ENCODE results near the gene ZNF771. TPM values are rescaled to one million over a fixed set of nuclear protein-coding genes. Genes with fewer than 3 reads are reported as not detected.

Gene ZNF771
- total and polyA plus RNA-seq, 2 experiments from 2014 or later: 10.8 to 12.0 TPM

- TF ChIP-seq CTCF (conservative IDR thresholded peaks at IDR 0.05; ENCODE audit: low read depth in 2 of 2): no peak
- TF ChIP-seq EZH2 (IDR thresholded peaks at IDR 0.05; ENCODE audit: low read depth, unreplicated experiment): no peak
- no peak for TF ChIP-seq ZNF462 (CRISPR knock-in tag; IDR thresholded peaks at IDR 0.05)
- TF ChIP-seq ZNF114 (CRISPR knock-in tag; IDR thresholded peaks at IDR 0.05): no peak
These were observed 38.7 kb upstream of the ZNF771 start (continued) for GRCh38 chr16:30368792-30369090.

- H3K27ac ChIP-seq (ENCODE audit: low read depth): no peak overlapping the region
- peaks cover 19% of the 10 kb centered on the region for H3K27me3 Mint-ChIP-seq (ENCODE audit: insufficient read depth, low read depth, poor library complexity)
- peak; percentile 29 for DNase-seq (ENCODE audit: low spot score)
- no peak for TF ChIP-seq REST (IDR thresholded peaks at IDR 0.05; ENCODE audit: unreplicated experiment)
- no peak for TF ChIP-seq CTCF (conservative IDR thresholded peaks at IDR 0.05; ENCODE audit: low read depth in 2 of 2)
- no peak for TF ChIP-seq ETS1 (IDR thresholded peaks at IDR 0.05)
- TF ChIP-seq JUNB (IDR thresholded peaks at IDR 0.05; ENCODE audit: unreplicated experiment): no peak
- no peak for TF ChIP-seq STAT1 (IDR thresholded peaks at IDR 0.05; ENCODE audit: unreplicated experiment)
These were observed 38.1 kb upstream of the ZNF771 start for GRCh38 chr16:30369091-30369937.

More at GRCh38 chr16:30369091-30369937, 38.1 kb upstream of the ZNF771 start:
- no peaks in the 10 kb centered on the region for H3K9me3 Mint-ChIP-seq
- Histone ChIP-seq H4K20me1 (replicated peaks; ENCODE audit: insufficient read depth) (peaks cover 10% of the 10 kb centered on the region; the same call in 1 of the 2 replicates), H3K4me2 (peak overlapping the region; percentile 98), H3K27me3 (ENCODE audit: insufficient read depth) (no peaks in the 10 kb centered on the region), H3K79me2 (replicated peaks; ENCODE audit: insufficient read depth) (peaks cover 37% of the 10 kb centered on the region), H3F3A (replicated peaks; ENCODE audit: low read depth) (no peaks in the 10 kb centered on the region), H3K4me1 (ENCODE audit: insufficient read depth) (peaks cover 11% of the 10 kb centered on the region), H2AFZ (no peak overlapping the region), H3K36me3 (ENCODE audit: insufficient read depth) (no peaks in the 10 kb centered on the region), H3K9me2 (ENCODE audit: insufficient read depth) (no peaks in the 10 kb centered on the region), H3K4me3 (peak overlapping the region; percentile 85)
- no peak overlapping the region for H3K27ac Mint-ChIP-seq
- peaks cover 9% of the 10 kb centered on the region; the same call in 2 of the 3 replicates for H3K36me3 Mint-ChIP-seq (ENCODE audit: low read depth)
- ATAC-seq: peak; percentile 0; the same call in 2 of the 3 replicates
- peak overlapping the region; percentile 78 for H3K4me3 Mint-ChIP-seq
- peaks cover 33% of the 10 kb centered on the region for H3K4me1 Mint-ChIP-seq
